SK-N-SH treated with all-trans-retinoic acid at 6 μM for 48 hours (cell line): ENCODE measurements around the gene RPL36AL.
A peak's percentile ranks its signal among the peaks of the same experiment; 100 is the strongest.

Experiments used
- ATAC-seq: fragments of 200-7000 bp; cut with Tn5 transposase; 3 replicates; pipeline ENCODE4 v1.9.1; 2020; ENCODE audit warnings: mild to moderate bottlenecking, moderate library complexity
- ARNTL ChIP-seq: fragments of 450-650 bp; formaldehyde crosslinking; IDR thresholded peaks from 2 replicates; pipeline ENCODE4 v1.5.0; 2020; ENCODE audit warnings: low read depth, mild to moderate bottlenecking, moderate library complexity, borderline replicate concordance
- BACH2 ChIP-seq: fragments of 250-450 bp; sonication (Bioruptor Pico); IDR thresholded peaks from 2 replicates; pipeline ENCODE4 v1.9.0; 2021; ENCODE audit warnings: mild to moderate bottlenecking, borderline replicate concordance
- CREB5 ChIP-seq: fragments of 250-450 bp; sonication (Bioruptor Pico); IDR thresholded peaks from 2 replicates; pipeline ENCODE4 v1.5.1; 2020; ENCODE audit warnings: low read depth, mild to moderate bottlenecking, moderate library complexity
- CSDC2 ChIP-seq: fragments of 250-450 bp; sonication (Bioruptor Pico); IDR thresholded peaks from 2 replicates; pipeline ENCODE4 v1.5.0; 2020; ENCODE audit warnings: mild to moderate bottlenecking, moderate library complexity
- ESRRG ChIP-seq: fragments of 250-450 bp; sonication (Bioruptor Pico); IDR thresholded peaks from 2 replicates; pipeline ENCODE4 v1.6.1; 2021; ENCODE audit warnings: mild to moderate bottlenecking
- GLIS3 ChIP-seq: fragments of 250-450 bp; sonication (Bioruptor Pico); IDR thresholded peaks from 2 replicates; pipeline ENCODE4 v1.5.0; 2020; ENCODE audit warnings: mild to moderate bottlenecking, moderate library complexity
- ISL1 ChIP-seq: fragments of 250-450 bp; sonication (Bioruptor Pico); IDR thresholded peaks from 2 replicates; pipeline ENCODE4 v2.1.2; 2022; ENCODE audit warnings: mild to moderate bottlenecking, moderate library complexity
- OSR1 ChIP-seq: fragments of 250-450 bp; sonication (Bioruptor Pico); IDR thresholded peaks from 2 replicates; pipeline ENCODE4 v1.8.0; 2022; ENCODE audit warnings: moderate library complexity, mild to moderate bottlenecking, inconsistent platforms
- RARB ChIP-seq: fragments of 250-450 bp; sonication (Bioruptor Pico); IDR thresholded peaks from 2 replicates; pipeline ENCODE4 v1.8.0; 2021; ENCODE audit warnings: mild to moderate bottlenecking, moderate library complexity
- SNAI2 ChIP-seq: fragments of 250-450 bp; sonication (Bioruptor Pico); IDR thresholded peaks from 2 replicates; pipeline ENCODE4 v1.5.0; 2020; ENCODE audit warnings: mild to moderate bottlenecking, moderate library complexity
- TCF4 ChIP-seq: fragments of 250-450 bp; sonication (Bioruptor Pico); IDR thresholded peaks from 2 replicates; pipeline ENCODE4 v1.8.0; 2021; ENCODE audit warnings: mild to moderate bottlenecking, moderate library complexity, borderline replicate concordance
- TOX ChIP-seq: fragments of 250-450 bp; sonication (Bioruptor Pico); IDR thresholded peaks from 2 replicates; pipeline ENCODE4 v1.8.0; 2021; ENCODE audit warnings: mild to moderate bottlenecking, moderate library complexity, borderline replicate concordance
- ZC3H10 ChIP-seq: fragments of 250-450 bp; sonication (Bioruptor Pico); IDR thresholded peaks from 2 replicates; pipeline ENCODE4 v1.5.1; 2021; ENCODE audit warnings: mild to moderate bottlenecking, moderate library complexity
- ZFP3 ChIP-seq: fragments of 250-450 bp; sonication (Bioruptor Pico); IDR thresholded peaks from 2 replicates; pipeline ENCODE4 v1.5.0; 2020; ENCODE audit warnings: mild to moderate bottlenecking, moderate library complexity
- ZFP30 ChIP-seq: fragments of 450-650 bp; formaldehyde crosslinking; IDR thresholded peaks from 2 replicates; pipeline ENCODE4 v1.5.0; 2022; ENCODE audit warnings: mild to moderate bottlenecking, moderate library complexity
- ZNF565 ChIP-seq: fragments of 450-650 bp; formaldehyde crosslinking; conservative IDR thresholded peaks from 2 replicates; pipeline ENCODE4 v1.5.0; 2020; ENCODE audit warnings: low read depth, mild to moderate bottlenecking, moderate library complexity
- ZNF70 ChIP-seq: fragments of 450-650 bp; formaldehyde crosslinking; IDR thresholded peaks from 2 replicates; pipeline ENCODE4 v1.5.0; 2020; ENCODE audit warnings: mild to moderate bottlenecking, moderate library complexity
- ZNF8 ChIP-seq: fragments of 450-650 bp; formaldehyde crosslinking; IDR thresholded peaks from 2 replicates; pipeline ENCODE4 v1.5.0; 2020; ENCODE audit warnings: mild to moderate bottlenecking, moderate library complexity
- TF ChIP-seq, protein P1 (sequence below): fragments of 250-450 bp; sonication (Bioruptor Pico); IDR thresholded peaks from 2 replicates; pipeline ENCODE4 v1.5.1; 2021; ENCODE audit warnings: mild to moderate bottlenecking, moderate library complexity
- TF ChIP-seq, protein P2 (sequence below): fragments of 250-450 bp; sonication (Bioruptor Pico); IDR thresholded peaks from 2 replicates; pipeline ENCODE4 v1.8.0; 2020; ENCODE audit warnings: mild to moderate bottlenecking, moderate library complexity, borderline replicate concordance

Gene RPL36AL

DNA sequence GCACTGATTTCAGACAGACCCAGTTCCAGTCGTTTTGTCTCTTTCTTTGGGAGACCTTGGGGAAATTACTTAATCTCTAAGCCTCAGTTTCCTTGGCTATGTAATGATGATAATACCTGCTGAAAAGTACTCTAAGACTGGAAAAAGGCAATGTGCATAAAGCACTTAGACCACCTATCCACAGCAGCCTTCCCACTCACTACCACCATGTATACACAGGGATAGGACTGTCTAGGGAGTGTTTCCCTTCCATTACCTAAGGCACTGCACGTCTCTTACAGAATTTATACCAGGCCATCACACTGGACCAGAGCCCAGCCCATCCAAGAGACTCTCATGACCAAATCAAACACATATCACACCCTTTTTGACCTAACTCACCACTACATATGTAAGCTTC, 40.6 kb downstream of the RPL36AL start:
- ATAC-seq: peak; percentile 29; the same call in 2 of the 3 replicates
- TF ChIP-seq GLIS3 (no peak), CSDC2 (CRISPR knock-in tag) (no peak), ZFP3 (CRISPR knock-in tag) (no peak), CREB5 (CRISPR knock-in tag) (no peak), TCF4 (no peak), BACH2 (CRISPR knock-in tag) (no peak), ZNF565 (no peak), RARB (no peak), SNAI2 (CRISPR knock-in tag) (no peak), ISL1 (CRISPR knock-in tag) (no peak), ZNF8 (CRISPR knock-in tag) (no peak), ESRRG (no peak), ZNF70 (CRISPR knock-in tag) (no peak), ARNTL (no peak), ZC3H10 (CRISPR knock-in tag) (no peak), ZFP30 (CRISPR knock-in tag) (no peak)
- TF ChIP-seq, protein P1, sequence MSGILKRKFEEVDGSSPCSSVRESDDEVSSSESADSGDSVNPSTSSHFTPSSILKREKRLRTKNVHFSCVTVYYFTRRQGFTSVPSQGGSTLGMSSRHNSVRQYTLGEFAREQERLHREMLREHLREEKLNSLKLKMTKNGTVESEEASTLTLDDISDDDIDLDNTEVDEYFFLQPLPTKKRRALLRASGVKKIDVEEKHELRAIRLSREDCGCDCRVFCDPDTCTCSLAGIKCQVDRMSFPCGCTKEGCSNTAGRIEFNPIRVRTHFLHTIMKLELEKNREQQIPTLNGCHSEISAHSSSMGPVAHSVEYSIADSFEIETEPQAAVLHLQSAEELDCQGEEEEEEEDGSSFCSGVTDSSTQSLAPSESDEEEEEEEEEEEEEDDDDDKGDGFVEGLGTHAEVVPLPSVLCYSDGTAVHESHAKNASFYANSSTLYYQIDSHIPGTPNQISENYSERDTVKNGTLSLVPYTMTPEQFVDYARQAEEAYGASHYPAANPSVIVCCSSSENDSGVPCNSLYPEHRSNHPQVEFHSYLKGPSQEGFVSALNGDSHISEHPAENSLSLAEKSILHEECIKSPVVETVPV: no peak
- TF ChIP-seq, protein P2, sequence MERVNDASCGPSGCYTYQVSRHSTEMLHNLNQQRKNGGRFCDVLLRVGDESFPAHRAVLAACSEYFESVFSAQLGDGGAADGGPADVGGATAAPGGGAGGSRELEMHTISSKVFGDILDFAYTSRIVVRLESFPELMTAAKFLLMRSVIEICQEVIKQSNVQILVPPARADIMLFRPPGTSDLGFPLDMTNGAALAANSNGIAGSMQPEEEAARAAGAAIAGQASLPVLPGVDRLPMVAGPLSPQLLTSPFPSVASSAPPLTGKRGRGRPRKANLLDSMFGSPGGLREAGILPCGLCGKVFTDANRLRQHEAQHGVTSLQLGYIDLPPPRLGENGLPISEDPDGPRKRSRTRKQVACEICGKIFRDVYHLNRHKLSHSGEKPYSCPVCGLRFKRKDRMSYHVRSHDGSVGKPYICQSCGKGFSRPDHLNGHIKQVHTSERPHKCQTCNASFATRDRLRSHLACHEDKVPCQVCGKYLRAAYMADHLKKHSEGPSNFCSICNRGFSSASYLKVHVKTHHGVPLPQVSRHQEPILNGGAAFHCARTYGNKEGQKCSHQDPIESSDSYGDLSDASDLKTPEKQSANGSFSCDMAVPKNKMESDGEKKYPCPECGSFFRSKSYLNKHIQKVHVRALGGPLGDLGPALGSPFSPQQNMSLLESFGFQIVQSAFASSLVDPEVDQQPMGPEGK (CRISPR knock-in tag): no peak

DNA sequence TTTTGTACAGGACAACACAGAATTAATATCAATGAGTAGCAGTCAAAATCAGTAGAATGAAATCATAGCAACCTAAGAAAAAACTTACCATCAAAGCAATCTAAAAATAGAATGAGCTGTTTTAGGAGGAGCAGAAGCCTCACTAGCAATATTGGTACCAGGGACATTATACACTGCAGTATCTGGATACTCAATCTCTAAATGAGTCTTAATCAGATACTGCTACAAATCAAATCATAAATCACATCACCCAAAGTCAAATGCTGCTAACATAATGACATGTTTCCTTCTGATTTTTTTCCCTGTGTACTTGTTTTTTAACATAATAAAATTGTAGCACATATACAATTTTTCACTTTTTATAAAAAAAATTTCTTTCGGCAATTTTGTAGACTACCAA, 42.3 kb downstream of the RPL36AL start:
- ATAC-seq: no peak
- TF ChIP-seq ZNF565 (no peak), TCF4 (no peak), BACH2 (CRISPR knock-in tag) (no peak), TOX (CRISPR knock-in tag) (no peak), ZNF8 (CRISPR knock-in tag) (no peak), CSDC2 (CRISPR knock-in tag) (no peak), ZFP30 (CRISPR knock-in tag) (no peak)
- TF ChIP-seq, protein P1: no peak

DNA sequence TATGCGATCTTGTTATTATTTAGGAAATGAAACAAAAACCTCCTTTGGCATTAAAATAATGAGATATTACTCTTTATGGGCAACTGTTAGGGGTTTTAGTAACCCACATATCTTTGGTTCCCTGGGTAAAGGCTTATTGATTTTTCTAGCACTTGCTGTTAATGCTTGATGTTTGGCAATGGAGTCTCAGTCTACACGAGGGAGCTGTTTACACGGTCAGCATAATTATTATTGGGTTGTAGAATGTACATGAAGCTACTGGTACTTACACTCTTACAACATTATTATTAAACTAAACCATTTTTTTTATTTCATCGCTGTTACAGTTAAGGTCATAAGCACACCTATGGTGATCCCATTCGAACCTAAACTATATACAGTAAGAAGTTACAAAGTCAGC, 46.4 kb downstream of the RPL36AL start:
- ATAC-seq: no peak
- TF ChIP-seq ZNF565 (no peak), SNAI2 (CRISPR knock-in tag) (no peak), CREB5 (CRISPR knock-in tag) (no peak), BACH2 (CRISPR knock-in tag) (no peak), ZNF8 (CRISPR knock-in tag) (no peak), ZC3H10 (CRISPR knock-in tag) (no peak), ZNF70 (CRISPR knock-in tag) (no peak)

DNA sequence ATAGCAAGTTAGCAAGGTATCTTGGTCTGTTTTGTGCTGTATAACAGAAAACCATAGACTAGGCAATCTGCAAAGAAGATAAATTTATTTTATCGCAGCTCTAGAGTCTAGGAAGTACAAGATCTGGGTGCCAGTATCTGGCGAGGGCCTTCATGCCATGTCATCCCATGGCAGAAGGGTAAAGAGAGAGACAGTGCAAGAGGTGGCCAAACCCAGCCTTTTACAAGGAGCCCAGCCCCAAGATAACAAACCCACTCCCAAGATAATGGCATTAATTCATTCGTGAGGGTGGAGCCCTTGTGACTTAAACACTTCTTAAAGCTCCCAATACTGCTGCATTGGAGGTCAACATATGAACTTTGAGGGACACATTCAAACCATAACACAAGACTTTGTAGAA, 51.1 kb downstream of the RPL36AL start:
- ATAC-seq: no peak
- TF ChIP-seq OSR1 (CRISPR knock-in tag) (no peak), ZNF70 (CRISPR knock-in tag) (no peak), ZFP30 (CRISPR knock-in tag) (no peak), CREB5 (CRISPR knock-in tag) (no peak), TCF4 (no peak), ZNF565 (no peak)
